Retina (tissue), 1 donor: Measurements from ENCODE around the gene CXCL12.

ENCODE experiments used
- DNase-seq: peaks from one replicate; pipeline ENCODE4 v3.0.0-alpha.2; 2016

Gene CXCL12

DNA sequence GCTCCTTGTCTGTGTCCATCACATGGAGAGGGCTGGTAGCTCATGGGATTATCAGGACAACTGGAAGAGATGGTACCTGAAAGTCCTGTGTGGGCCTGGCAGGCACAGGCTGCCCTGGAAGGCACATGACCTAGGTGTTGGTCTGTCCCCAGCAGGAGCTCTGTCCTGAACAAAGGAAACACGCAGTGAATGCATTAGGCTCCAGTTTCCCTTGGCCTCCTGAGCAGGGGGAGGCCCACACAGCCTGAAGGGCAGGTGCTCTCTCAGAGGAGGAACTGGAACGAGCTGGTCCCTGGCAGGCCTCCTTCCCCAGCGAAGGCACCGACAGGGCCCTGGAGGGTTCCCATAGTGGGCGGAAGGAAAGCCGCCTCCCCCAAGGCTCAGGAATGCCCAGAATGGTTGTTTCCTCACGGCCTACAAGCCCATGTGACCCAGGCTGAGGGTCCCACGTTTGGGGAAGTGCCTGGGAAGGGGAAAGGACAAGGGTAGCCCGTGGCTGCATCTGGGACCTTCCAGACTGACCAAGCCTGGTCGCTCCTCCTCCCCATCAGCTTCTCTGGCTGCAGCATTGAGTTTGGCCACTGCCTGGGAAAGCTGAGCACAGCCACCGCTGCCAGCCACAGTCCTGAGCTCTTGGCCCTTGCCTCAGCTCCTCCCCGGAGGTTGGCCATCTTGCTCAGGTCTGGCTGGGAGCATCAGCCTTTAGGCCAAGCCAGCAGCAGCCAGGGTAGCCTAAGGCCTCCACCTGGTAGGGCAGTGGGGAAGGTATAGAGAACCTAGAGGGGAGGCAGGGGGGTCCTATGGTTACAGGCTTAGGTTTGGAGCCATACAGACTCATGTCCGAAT lies 21.8 kb downstream of the CXCL12 start:
- DNase-seq, result no peak

GRCh38 chr10:44361109-44361508 lies 23.8 kb downstream of the CXCL12 start:
- DNase-seq, result no peak

GRCh38 chr10:44358080-44358771 lies 26.7 kb downstream of the CXCL12 start:
- DNase-seq, result no peak

GRCh38 chr10:44357023-44357540 lies 27.8 kb downstream of the CXCL12 start:
- no peak for DNase-seq

- DNase-seq, result no peak
These were observed 28.5 kb downstream of the CXCL12 start for GRCh38 chr10:44356139-44357022.

DNA sequence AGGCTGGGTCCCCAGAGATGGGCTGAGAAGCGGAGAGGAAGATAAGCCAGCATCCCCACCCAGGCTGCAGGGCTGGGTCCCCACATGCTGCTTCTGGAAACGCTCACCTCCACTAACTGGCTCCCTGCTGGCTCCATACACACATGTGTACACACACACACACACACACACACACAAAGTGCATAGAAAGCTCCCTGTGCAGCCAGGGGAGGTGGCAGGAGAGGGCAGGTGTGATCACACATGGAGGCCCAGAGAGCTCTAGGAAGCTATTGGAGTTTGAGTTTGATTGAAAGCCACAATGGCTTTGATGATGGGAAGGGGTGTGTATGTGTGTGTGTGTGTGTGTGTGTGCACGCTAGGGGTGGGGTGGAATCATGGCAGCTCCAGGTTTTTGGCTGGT lies 29.3 kb downstream of the CXCL12 start:
- DNase-seq, result no peak

DNA sequence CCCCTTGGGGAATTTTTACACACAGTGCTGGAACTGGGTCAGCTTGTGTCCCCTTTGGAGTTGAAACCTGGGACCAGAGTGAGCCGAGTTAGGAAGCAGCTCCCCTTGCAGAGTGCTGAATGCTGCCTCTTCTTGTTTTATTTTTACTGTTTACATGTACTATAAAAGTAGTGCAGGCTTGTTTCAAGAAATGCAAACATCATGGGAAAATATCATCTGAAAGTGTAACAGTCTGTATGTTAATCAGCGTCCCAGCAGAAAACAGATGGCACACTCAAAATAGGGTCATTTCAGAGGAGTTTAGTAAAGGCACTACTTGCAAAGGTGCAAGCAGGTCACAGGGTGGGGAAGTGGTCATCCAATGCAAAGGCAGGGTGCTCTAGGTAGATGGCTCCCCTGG lies 30.1 kb downstream of the CXCL12 start:
- no peak for DNase-seq

DNA sequence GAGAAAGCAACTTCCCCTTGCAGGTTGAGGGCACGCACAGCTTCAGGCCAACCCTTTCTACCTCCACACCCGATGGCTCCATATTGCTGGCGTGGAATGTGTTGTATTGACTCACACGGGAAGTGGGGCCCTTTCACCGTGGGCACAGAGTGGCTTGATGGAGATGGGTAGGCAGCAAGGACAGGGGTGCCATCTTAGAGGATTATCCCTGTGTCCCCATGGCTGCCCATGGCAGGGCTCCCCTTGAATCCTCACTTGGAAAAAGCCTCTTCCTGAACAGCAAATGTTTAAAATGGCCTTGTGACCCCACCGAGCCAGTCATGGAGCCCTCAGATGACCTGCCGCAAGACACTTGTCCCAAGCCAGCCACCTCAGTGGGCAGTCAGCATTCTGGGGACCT lies 31.2 kb downstream of the CXCL12 start:
- DNase-seq, result no peak

DNA sequence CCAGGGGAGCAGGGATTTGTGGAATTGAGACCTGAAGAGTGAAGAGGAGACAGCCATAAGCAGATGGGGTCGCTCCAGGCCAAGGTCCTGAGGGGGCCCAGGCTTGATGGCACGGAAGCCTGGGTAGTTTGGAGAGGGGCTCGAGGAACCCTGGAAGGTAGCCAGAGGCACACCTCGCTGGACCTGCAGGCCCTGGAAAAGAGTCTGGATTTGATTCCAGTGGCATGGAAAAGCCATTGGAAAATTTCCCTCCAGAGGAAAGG lies 31.8 kb downstream of the CXCL12 start:
- no peak for DNase-seq

- no peak for DNase-seq
These were observed 32.4 kb downstream of the CXCL12 start for GRCh38 chr10:44352316-44353127.

- DNase-seq, result no peak
These were observed 36.4 kb downstream of the CXCL12 start for GRCh38 chr10:44348496-44348895.

DNA sequence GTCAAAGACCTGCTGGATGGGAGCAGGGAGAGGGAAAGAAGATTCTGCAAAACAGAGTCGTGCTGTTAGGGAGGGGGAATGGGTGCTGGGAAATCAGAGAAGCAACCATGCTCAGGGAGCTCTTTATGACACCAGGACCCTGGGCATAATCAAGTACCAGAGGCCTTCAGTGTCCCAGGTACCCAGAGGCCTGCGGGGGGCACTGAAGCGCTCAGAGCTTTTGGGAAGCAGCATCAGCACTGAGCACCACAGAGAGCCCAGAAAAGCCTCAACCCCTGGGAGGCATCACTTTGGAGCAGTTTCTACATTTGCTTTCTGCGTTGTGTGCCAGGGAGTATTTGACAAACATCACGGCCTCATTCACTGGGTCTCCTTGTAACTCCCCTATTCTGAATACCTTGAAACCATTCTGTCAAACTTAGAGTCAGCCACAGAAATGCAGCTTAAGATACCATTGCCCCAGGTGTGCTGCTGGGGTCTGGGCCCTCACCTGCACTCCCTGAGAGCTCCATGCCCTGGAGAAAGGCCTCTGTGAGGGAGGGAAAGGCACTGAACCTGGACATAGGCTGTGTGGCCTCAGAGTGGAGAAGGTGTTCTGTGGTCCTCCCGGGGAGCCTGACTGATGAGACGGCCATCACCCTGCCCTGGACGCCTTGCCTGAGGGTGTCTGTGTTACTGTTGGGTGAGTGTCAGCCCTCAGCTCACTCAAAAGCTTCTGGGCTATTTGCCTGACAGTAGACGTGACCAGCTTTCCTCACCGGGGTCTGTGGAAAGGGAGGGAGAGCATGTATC lies 37.1 kb downstream of the CXCL12 start:
- DNase-seq, result no peak

DNA sequence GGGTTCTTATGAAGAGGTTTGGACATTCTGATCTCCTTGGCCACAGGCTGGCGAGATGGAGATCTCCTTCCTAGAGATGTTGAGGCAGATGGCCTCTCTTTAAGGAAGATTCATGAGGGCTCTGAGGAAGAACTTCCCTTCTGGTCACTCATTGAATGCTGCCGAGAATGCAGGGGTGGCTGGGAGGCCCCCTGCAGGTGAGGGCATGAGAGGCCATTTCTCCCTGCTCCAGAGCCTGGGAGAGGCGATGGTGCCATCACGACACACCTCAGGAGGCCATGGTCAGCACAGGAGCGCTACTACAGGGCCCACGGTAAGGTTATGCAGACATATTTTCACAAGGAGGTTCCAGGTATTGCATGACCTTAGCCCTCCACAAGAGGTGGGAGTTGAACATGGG lies 40.2 kb downstream of the CXCL12 start:
- DNase-seq, result no peak

- DNase-seq, result no peak
These were observed 41.1 kb downstream of the CXCL12 start for GRCh38 chr10:44343843-44344242.

DNA sequence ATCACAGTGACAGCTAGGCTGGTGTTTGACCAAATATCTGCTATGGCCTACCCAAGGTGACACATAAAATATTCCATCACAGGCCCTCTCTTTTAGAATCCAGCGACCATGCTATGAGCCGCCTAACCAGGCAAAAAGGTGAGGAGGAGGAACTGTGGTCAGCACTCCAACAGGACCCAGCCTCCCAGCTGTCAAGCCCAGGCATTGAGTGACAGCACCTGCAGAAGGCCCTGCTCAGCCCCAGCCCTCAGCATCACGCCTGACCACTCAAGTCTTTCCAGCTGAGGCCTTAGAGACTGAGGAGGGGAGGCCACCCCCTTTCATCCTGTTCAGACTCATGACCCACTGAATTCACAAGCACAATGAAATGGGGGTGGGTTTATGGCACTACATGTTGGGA lies 43.0 kb downstream of the CXCL12 start:
- DNase-seq, result no peak

DNA sequence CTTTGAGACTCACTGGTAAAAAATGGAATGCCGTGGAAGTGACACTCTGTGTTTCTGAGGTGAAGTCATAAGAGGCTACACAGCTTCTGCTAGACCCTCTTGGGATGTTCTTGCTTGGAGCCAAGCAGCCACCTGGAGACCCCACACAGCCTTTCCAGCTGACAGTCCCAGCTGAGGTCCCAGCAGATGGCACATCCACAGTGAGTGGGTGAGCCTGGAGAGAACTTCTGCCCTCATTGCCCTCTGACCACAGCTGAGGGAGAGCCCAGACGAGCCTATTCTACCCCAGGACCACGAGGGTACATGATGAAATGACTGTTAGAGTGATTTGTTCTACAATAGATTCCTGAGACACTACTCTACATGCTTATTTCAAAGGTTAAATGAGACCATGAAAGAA lies 44.3 kb downstream of the CXCL12 start:
- DNase-seq, result no peak

DNA sequence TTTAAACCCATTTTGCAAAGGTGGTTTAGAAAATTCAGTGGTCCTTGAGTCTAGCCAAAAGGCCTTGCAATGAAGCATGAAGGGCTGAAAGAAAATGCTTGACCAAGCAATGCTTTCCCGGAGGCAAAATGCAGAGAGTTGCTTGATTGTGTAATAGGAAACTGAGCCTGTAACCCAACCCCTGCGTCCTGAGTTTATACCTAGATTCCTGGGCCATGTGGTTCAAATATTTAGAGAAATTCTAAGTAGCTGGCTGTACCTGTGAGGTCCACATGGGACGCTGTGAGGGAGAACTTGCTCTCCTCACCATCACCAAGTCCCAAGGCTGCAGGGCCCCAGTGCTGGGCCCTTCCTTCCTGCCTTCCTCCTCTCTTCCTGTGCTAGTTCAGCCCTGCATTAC lies 45.7 kb downstream of the CXCL12 start:
- no peak for DNase-seq

- DNase-seq, result no peak
These were observed 47.8 kb downstream of the CXCL12 start for GRCh38 chr10:44337081-44337480.

DNA sequence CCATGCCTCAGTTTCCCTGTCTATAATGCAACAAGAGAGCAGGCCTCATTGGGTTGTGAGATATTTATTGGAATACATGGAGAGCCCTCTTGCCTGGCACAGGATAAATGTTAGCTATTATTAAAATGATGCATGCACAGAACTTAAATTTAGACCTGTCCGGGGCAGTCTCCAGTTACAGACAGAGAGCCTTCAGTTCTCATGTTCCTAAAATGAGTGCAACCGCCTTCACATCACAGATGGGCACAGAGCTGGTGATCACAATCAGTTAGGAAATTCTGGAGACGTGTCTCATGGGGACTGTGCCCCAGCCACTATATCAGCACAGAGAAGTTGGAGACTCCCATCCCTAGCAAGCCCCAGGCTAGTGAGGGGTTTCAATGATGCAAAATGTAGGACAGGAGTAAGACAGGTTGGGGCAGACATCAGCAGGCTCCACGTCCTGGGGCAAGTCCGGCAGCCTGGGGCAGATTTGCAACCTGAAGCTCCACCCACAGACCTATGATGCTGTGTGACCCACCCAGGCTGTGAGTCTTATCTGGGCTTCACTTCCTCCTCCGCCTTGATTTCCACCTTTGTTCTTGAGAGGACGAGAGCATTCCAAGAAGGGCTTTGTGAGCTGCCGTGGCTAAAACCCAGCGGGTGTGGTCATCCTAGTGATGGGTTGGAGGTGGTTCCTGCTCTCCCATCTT lies 49.4 kb downstream of the CXCL12 start:
- no peak for DNase-seq

DNA sequence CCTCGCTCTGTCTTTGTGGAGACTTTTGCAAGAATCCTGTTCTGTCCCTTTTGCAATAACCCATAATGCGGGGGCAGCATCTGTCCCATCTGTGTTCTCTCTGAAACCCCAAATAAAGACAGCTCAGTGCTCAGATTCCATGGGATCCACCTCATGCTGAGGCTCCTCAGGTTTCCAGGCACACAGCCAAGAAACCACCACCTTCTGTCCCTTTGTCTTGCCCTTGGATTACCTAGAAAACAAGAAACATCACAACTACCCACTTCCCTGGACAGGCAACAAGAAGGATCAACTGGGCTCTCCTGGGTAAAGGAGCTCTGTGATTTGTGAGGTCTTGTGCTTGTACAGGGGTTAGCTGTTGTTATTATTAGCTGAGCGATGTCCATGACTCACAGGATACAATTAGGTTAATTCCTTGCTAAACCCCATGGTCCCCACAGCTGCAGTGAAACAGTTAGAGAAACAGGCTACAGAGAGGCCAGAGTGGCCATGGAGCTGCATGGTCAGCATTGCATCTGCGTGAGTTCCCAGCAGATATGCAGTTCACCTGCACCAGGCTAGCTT lies 50.2 kb downstream of the CXCL12 start:
- no peak for DNase-seq

GRCh38 chr10:44334091-44334490 lies 50.8 kb downstream of the CXCL12 start:
- DNase-seq, result no peak
